GM19043 (cell line): ENCODE measurements around the gene ZNF888.
"Not testable (repeated sequence)": the region's sequence is repeated elsewhere in the genome, so short reads cannot be mapped to it uniquely, and the experiment has no call there.

Source experiments
- ATAC-seq: cut with Tn5 transposase; IDR thresholded peaks from one replicate; pipeline ENCODE4 v1.9.1; 2021; ENCODE audit warnings: low read depth; ENCODE audit not compliant: unreplicated experiment

Gene ZNF888

DNA sequence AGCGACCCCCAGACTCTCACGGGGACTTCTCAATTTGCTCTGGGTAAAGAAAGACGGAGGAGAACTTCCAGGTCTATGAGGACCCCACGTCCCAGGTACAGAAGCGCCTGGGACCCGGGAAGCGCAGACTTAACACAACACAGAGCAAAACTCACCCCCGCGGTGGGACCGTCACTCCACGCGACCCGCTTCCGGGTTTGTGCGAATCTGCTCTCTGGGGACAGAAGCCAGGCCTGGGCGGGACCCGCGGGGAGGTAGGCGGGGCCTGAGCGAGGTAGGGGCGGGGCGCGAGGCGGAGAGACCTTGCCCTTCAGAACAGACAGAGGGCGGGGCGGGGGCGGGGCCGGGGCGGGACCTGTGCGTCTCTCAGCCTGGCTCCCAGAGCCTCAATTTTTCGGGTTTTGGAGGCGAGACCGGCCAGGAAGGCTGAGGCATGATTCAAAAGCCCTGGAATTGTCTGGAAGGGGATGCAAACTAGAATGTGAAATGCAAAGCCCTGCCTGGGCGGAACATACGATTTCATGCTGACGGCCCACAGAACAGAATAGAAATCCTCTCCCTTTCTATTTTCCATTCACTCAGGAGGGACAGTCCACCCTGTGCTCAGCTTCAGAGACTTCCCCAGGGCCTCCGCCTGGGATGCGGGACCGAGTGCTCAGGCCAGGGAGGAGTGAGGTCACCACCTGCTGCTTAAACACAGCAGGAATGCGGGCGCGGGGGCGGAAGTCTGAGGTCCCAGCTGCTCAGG lies 19.3 kb upstream of the ZNF888 start:
- peak; percentile 69 for ATAC-seq

DNA sequence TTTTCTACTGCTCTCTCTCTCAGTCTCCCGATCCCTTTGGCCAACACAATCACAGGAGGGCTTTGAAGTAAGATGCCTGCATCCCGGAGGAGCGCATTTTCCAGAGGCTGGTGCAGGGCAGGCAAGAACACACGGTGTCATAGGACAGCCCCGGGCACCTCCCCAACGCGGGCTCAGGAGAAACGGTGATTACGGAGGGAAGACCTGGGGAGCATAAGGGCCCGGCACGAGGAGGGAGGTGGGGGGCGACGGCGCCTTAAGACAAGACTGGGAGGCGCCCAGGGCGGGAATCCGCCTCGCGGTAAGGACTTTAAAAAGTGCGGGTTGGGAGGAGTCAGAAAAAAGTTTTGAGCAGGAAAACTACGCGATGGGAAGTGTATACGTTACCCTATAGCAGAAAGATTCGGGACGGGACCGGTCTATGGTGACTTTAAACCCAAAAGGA lies 18.7 kb upstream of the ZNF888 start:
- peak; percentile 19 for ATAC-seq

DNA sequence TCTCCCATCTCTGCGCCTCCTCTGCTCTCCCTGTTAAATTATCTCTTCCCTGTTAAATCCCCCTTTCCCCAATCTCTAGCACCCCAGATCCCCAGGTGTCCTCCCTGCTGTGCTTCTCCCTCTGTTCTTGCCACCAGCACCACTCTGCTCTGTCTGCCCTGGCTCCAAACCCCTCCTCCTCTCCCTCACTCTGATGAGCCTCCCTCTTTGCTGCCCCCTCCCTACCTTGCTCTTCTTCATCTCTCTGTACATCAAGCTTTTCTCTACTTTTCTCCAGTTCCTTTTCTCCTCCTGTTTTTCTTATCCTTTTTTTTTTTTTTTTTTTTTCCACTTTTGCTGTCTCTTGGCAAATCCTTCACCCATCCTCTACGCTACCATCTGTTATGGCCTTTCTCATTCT lies 18.3 kb upstream of the ZNF888 start:
- not testable (repeated sequence) for ATAC-seq

DNA sequence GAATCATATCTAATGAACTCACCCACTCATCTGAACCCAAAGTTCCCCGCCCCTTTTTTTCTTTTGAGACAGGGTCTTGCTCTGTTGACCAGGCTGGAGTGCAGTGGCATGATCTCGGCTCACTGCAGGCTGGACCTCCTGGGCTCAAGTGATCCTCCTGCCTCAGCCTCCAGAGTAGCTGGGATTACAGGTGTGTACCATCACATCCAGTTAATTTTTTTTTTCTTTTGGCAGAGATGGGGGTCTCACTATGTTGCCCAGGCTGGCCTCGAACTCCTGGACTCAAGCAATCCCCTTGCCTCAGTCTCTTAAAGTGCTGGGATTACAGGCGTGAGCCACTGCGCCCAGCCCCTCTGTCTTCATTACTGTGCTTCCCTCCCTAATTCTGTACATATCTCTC lies 17.7 kb upstream of the ZNF888 start:
- not testable (repeated sequence) for ATAC-seq

DNA sequence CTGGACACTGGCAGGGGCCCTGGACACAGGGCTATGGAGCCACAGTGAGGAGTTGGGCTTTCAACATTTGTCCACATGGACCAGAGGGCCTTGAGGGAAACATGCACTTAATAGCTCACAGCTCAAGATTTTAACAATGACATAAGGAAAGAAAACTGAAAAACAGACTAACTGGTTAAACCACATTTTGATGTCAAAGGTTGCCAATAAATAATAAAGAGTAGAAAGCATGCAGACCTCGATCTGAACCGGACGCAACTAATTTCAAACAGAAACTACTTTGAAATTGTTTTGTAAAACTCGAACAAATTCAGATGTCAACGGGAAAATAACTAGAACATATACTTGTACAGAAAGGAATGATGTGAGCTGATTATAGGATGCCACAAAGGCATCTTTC lies 15.5 kb upstream of the ZNF888 start:
- no peak for ATAC-seq

DNA sequence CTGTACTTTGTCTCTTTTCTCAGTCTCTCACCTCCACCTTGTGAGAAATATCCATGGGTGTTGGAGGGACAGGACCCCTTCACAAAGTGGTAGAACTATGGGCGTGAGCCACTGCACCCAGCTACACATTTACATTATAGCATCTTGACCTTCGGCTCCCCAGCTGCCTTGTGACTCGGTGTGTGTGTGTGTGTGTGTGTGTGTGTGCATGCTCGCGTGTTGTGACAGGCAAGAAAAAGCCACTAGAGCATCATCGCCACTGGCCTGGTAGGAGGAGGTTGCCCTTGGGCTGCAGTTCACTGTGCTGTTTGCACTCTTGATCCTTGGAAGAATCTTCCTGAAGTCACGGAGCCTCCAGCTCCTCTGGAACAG lies 13.7 kb upstream of the ZNF888 start:
- ATAC-seq = no peak

DNA sequence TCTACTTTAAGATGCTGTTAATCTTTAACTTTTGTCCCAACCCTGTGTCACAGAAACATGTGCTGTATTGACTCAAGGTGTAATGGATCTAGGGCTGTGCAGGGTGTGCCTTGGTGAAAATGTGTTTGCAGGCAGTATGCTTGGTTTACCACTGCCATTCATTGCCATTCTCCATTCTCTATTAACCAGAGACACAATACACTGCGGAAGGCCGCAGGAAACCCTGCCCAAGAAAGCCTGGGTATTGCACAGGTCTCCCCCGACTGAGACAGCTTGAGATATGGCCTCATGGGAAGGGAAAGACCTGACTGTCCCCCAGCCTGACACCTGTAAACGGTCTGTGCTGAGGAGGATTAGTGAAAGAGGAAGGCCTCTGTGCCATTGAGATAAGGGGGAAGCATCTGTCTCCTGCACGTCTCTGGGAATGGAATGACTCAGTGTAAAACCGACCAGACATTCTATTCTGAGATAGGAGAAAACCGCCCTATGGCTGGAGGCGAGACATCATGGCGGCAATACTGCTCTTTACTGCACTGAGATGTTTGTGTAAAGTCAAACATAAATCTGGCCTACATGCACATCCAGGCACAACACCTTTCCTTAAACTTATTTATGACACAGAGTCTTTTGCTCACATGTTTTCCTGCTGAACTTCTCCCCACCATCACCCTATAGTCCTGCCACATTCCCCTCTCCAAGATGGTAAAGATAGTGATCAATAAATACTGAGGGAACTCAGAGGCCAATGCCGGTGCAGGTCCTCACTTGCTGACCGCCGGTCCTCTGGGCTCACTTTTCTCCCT lies 13.1 kb upstream of the ZNF888 start:
- no peak for ATAC-seq

DNA sequence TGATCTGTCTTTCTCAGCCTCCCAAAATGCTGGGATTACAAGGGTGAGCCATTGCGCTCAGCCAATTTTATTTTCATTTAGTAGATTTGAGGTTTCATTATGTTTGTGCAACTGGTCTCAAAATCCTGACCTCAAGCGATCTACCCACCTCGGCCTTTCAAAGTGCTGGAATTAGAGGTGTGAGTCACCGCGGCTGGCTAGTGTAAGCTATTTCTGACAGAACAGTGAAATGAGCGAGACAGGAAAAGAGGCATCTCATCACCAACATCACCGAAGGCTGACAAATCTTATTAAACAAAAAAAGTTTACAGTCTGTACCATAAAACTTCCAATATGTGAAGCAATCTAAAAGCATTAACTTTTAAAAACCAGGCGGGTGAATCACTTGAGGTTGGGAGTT lies 12.2 kb upstream of the ZNF888 start:
- no peak for ATAC-seq

DNA sequence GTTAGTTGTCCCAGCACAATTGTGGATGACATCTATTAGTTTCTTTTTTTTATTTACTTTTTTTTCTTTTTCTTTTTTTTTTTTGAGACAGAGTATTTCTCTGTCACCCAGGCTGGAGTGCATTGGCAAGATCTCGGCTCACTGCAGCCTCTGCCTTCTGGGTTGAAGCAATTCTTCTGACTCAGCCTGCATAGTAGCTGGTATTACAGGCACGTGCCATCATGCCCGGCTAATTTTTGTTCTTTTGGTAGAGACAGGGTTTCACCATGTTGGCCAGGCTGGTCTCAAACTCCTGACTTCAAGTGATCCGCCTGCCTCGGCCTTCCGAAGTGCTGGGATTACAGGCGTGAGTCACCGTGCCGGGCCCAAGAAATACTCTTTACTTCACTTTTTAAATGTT lies 1.4 kb upstream of the ZNF888 start:
- ATAC-seq = not testable (repeated sequence)

DNA sequence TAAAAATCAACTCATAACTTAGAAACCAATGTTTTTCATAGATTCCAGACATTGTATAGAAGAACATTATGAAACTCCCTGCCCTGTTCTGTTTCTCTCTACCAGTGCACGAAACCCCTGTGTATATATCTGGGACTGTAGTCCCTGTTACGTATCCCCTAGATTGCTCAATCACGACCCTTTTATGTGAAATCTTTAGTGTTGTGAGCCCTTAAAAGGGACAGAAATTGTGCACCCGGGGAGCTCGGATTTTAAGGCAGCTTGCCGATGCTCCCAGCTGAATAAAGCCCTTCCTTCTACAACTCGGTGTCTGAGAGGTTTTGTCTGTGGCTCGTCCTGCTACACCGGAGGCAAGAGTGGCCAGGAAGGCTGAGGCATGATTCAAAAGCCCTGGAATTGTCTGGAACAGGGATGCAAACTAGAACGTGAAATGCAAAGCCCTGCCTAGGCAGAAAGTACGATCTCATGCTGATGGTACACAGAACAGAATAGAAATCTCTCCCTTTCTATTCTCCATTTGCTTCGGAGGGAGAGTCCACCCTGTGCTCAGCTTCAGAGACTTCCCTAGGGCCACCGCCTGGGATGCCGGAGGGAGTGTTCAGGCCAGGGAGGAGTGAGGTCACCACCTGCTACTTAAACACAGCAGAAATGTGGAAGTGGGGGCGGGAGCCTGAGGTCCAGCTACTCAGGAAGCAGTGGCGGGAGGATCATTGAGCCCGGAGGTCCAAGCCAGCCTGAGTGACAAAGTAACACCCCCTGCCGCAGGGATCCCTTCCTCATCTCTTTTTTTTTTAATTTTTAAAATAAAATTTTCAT lies 758 bp upstream of the ZNF888 start:
- no peak for ATAC-seq

DNA sequence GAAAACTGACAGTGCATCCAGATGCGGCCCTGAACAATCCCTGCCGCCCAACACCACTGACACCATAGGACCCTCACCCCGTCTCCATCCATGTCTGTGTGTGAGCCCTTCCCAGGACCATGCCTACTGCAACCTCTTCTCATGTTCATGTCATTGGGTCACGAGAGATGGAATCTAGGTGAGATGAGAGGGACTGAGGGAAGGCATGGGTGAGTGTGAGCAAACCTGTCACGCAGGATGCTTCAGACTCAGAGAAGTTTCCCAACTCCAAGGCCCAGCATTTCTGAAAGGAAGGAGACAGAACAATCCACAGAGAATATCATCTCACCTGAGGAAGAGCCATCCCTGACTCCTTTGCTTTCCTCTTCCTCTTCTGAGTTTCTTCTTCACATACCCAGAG lies 5.7 kb downstream of the ZNF888 start:
- ATAC-seq = no peak

DNA sequence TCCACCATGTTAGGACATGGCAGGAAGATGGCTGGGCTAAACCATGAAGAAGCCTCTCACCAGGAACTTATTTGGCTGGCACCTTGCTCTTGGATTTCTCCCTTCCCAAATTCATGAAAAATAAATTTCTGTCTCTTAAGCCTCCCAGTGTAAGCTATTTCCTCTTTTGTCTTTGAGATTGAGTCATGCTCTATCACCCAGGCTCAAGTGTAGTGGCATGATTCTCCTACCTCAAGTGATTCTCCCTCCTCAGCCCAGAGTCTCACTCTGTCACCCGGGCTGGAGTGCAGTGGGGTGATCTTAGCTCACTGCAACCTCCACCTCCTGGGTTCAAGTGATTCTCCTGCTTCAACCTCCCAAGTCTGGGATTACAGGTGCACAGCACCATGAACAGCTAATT lies 12.6 kb downstream of the ZNF888 start:
- ATAC-seq = no peak

DNA sequence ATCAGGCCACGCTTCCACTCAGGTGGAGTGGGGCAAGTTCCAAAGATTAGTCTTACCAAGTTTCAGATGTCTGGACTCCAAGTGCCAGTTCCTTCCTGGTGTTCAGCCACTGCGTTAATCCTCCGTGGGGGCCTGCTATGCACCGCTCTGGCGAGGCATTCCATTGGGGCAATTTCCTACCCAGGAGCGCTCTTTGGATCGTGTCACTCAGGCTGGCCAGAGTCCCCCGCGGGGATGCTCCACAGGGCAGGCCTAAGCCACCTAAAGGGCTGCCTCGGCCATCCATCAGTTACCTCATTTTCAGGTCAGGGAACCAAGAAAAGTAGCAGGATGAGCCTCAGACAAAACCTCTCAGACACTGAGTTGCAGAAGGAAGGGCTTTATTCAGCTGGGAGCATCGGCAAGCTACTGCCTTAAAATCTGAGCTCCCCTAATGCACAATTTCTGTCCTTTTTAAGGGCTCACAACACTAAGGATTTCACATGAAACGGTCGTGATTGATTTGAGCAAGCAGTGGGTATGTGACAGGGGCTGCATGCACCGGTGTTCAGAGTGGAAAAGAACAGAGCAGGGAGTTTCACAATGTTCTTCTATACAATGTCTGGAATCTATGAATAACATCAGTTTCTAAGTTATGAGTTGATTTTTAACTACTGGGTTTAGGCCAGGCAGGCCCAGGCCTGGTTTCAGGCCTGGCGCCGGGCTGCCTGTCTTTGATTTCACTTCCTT lies 19.0 kb downstream of the ZNF888 start:
- ATAC-seq = not testable (repeated sequence)

DNA sequence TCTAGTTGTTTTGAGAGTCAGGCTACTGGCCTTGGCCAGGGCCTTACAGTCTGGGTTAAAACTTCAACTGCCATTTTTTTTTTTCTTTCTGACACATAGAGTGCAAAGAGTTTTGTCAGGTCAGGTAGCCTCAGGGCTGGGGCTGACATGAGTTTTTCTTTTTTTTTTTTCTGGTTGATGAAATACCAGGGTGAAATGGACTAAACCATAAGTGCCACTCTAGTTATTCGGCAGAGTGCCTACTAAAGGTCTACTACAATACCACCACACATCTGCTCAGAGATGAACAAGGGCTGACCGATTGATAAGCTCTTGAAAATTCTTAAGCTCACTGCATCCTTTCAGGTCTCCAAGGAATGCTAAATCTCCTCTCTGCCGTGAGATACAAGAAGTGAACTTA lies 21.4 kb downstream of the ZNF888 start:
- no peak for ATAC-seq

DNA sequence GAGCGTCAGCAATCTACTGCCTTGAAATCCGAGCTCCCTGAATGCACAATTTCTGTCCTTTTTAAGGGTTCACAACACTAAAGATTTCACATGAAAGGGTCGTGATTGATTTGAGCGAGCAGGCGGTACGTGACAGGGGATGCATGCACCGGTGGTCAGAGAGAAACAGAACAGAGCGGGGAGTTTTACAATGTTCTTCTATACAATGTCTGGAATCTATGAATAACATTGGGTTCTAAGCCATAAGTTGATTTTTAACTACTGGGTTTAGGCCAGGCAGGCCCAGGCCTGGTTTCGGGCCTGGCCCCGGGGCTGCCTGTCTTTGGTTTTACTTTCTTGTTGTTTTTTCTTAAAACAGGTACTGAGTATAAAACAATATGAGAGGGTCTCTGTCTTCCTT lies 24.6 kb downstream of the ZNF888 start:
- ATAC-seq = not testable (repeated sequence)

DNA sequence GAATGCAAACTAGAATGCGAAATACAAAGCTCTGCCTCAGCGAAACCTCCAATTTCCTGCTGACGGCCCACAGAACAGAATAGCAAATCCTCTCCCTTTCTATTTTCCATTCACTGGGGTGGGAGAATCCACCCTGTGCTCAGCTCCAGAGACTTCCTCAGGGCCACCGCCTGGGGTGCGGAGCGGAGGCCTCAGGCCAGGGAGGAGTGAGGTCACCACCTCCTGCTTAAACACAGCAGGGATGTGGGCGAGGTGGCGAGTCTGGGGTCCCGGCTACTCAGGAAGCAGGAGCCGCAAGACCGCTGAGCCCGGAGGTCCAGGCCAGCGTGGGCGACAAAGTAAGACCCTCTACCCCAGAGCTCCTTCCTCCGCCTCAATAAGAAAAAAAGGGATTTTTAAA lies 25.1 kb downstream of the ZNF888 start:
- ATAC-seq = no peak

DNA sequence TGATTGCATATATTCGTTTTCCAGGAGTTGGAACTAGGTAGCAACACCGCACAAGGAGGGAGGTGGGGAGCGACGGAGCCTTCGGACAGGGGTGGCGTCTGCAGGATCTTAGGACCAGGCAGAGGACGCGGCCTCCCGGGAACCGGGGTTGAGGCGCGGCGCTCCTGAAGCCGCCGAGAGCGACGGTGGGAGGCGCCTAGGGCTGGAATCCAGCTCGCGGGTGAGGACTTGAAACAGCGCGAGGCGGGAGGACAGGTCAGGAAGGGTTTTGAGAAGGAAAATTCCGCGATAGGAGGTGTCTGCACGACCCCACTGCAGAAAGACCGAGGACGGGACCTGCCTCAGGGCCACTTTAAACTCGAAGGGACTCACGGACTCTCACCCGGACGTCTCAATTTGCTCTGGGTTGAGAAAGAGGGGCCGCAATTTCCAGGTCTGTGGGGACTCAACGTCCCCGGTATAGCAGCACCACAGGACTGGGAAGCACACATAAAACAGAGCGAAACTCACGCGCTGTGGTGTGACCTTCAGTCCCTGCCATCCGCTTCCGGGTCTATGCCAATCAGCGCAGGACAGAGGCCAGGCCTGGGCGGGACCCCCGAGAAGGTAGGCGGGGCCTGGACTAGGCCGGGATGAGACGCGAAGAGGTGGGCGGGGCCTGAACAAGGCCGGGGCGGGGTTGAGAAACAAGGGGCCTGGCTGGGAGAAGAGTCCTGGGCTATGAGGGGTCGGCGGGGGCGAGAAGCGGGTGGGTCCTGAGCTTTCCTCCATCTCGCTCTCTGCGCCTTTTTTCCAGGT lies 25.9 kb downstream of the ZNF888 start, which contains the start of gene ZNF320:
ZNF320 (minus strand) TSS at position 498 of the 798 bp plus-strand sequence. CDS start 7,380 bp downstream, outside the sequence.
- peak; percentile 97 for ATAC-seq

DNA sequence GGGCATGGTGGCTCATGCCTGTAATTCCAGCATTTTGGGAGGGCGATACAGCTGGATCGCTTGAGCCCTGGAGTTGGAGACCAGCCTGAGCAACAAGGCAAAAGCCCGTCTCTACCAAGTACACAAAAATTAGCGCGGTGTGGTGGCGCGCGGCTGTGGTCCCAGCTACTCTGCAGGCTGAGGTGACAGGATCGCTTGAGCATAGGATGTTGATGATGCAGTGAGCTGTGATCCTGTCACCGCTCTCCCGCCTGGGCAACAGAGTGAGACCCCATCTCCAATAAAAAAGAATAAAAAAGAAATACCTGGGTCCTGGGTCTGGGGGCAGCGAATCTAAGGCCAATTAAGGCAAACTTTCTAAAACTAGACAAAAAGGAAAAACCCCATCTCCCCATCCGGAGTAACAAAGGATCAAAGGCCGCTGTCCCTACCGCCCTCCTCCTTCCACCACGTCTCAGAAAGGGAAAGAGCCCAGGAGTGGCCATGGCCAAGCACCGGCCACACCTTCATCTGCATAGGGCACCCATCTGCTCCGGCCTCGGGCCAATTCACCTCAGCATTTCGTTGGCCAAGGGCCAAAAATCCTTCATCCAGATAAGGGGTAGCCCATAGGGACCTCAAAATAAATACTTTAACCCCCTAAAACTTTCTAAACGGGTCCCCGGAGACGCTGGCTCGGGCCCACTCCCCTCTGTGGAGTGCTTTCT lies 26.6 kb downstream of the ZNF888 start:
- ATAC-seq = no peak

DNA sequence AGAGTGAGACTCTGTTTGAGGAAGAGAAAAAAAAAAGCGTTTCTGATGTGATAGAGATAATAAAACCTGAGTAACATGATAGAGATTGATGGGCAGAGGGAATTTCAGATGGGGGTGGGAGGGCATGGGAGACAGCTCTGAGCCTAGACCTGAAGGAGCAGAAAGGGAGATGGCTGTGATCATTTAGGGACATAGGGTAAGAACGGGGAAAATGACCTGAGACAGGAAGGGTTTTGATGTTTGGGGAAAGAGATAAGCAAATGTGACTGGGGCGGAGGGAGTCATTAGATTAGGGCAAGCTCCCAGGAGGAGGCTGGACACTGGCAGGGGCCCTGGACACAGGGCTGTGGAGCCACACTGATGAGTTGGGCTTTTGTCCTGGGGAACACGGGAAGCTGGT lies 31.9 kb downstream of the ZNF888 start:
- ATAC-seq = no peak
